Activated T-helper 17 cell treated with anti-CD3 and anti-CD28 coated beads, Interleukin-2, amount 50 U/mL, for 72 hours (primary cell): Measurements from ENCODE around the gene NSD1. TPM values are rescaled to one million over a fixed set of nuclear protein-coding genes. Genes with fewer than 3 reads are reported as not detected.
A peak's percentile ranks its signal among the peaks of the same experiment; 100 is the strongest.

Source experiments
- ATAC-seq: fragments of 150-1000 bp; cut with Tn5 transposase; replicated peaks from 2 replicates; pipeline ENCODE4 v1.10.0; 2021; ENCODE audit warnings: mild to moderate bottlenecking, moderate library complexity
- H3K27ac Mint-ChIP-seq: one replicate; pipeline ENCODE4 v1.8.0; 2022; ENCODE audit warnings: mixed read lengths
- H3K27me3 Mint-ChIP-seq: one replicate; pipeline ENCODE4 v1.8.0; 2022; ENCODE audit warnings: mixed read lengths
- H3K36me3 Mint-ChIP-seq: one replicate; pipeline ENCODE4 v1.8.0; 2022; ENCODE audit warnings: low read depth, mild to moderate bottlenecking, mixed read lengths
- H3K4me1 Mint-ChIP-seq: one replicate; pipeline ENCODE4 v1.8.0; 2022; ENCODE audit warnings: mixed read lengths
- H3K4me3 Mint-ChIP-seq: one replicate; pipeline ENCODE4 v1.8.0; 2022; ENCODE audit warnings: mild to moderate bottlenecking, mixed read lengths
- H3K9me3 Mint-ChIP-seq: one replicate; pipeline ENCODE4 v1.8.0; 2022; ENCODE audit warnings: mixed read lengths
- total RNA-seq, 2 donors: library from RNA; stranded (reverse); gene quantifications; one replicate each; pipeline ENCODE4 v1.2.3, GENCODE V29; 2022

The NSD1 gene
- total RNA-seq, 2 donors from 2014 or later = 66.7 to 86.1 TPM

- Mint-ChIP-seq H3K4me3 (peak overlapping the region; percentile 86), H3K27me3 (no peaks in the 10 kb centered on the region), H3K4me1 (peaks cover 30% of the 10 kb centered on the region), H3K9me3 (no peaks in the 10 kb centered on the region), H3K27ac (peak overlapping the region; percentile 75), H3K36me3 (peaks cover 21% of the 10 kb centered on the region)
- ATAC-seq = no peak
These were observed 177.3 kb downstream of the NSD1 start for GRCh38 chr5:177310757-177311391.

GRCh38 chr5:177311392-177311722 lies 177.8 kb downstream of the NSD1 start:
- ATAC-seq = no peak
- Mint-ChIP-seq H3K27me3 (no peaks in the 10 kb centered on the region), H3K27ac (no peak overlapping the region), H3K4me3 (peak overlapping the region; percentile 86), H3K36me3 (peaks cover 16% of the 10 kb centered on the region), H3K9me3 (no peaks in the 10 kb centered on the region), H3K4me1 (peaks cover 26% of the 10 kb centered on the region)

GRCh38 chr5:177311723-177312648 lies 178.4 kb downstream of the NSD1 start, which contains the start of gene MXD3:
TSS of gene MXD3 (minus strand) at chr5:177311898. CDS start at chr5:177311830, 68 bp downstream.
- Mint-ChIP-seq H3K36me3 (peaks cover 10% of the 10 kb centered on the region), H3K4me1 (peaks cover 22% of the 10 kb centered on the region), H3K9me3 (no peaks in the 10 kb centered on the region), H3K27me3 (no peaks in the 10 kb centered on the region), H3K4me3 (peak within 1 kb of the TSS; percentile 86), H3K27ac (peak within 1 kb of the TSS; percentile 80)
- peak; percentile 91 for ATAC-seq

GRCh38 chr5:177312649-177313181 lies 179.1 kb downstream of the NSD1 start:
- Mint-ChIP-seq H3K9me3 (no peaks in the 10 kb centered on the region), H3K4me1 (peaks cover 21% of the 10 kb centered on the region), H3K27me3 (no peaks in the 10 kb centered on the region), H3K27ac (peak overlapping the region; percentile 80), H3K36me3 (peaks cover 8% of the 10 kb centered on the region), H3K4me3 (peak overlapping the region; percentile 86)
- ATAC-seq = peak; percentile 42

- ATAC-seq = no peak
- peaks cover 20% of the 10 kb centered on the region for H3K4me1 Mint-ChIP-seq
- H3K9me3 Mint-ChIP-seq = no peaks in the 10 kb centered on the region
- H3K4me3 Mint-ChIP-seq = peak overlapping the region; percentile 86
- no peak overlapping the region for H3K27ac Mint-ChIP-seq
- no peaks in the 10 kb centered on the region for H3K27me3 Mint-ChIP-seq
- H3K36me3 Mint-ChIP-seq = peaks cover 7% of the 10 kb centered on the region
These were observed 180.1 kb downstream of the NSD1 start for GRCh38 chr5:177313561-177314259.

- H3K36me3 Mint-ChIP-seq = peaks cover 5% of the 10 kb centered on the region
- H3K27ac Mint-ChIP-seq = no peak overlapping the region
- ATAC-seq = no peak
- H3K4me3 Mint-ChIP-seq = no peak overlapping the region
- H3K27me3 Mint-ChIP-seq = no peaks in the 10 kb centered on the region
- H3K9me3 Mint-ChIP-seq = no peaks in the 10 kb centered on the region
- peaks cover 17% of the 10 kb centered on the region for H3K4me1 Mint-ChIP-seq
These were observed 181.1 kb downstream of the NSD1 start for GRCh38 chr5:177314376-177315342.

GRCh38 chr5:177315411-177315810 lies 181.8 kb downstream of the NSD1 start:
- no peak overlapping the region for H3K4me3 Mint-ChIP-seq
- H3K27me3 Mint-ChIP-seq = no peaks in the 10 kb centered on the region
- peaks cover 5% of the 10 kb centered on the region for H3K36me3 Mint-ChIP-seq
- no peaks in the 10 kb centered on the region for H3K9me3 Mint-ChIP-seq
- H3K27ac Mint-ChIP-seq = no peak overlapping the region
- peaks cover 17% of the 10 kb centered on the region for H3K4me1 Mint-ChIP-seq
- ATAC-seq = no peak

GRCh38 chr5:177316005-177316404 lies 182.4 kb downstream of the NSD1 start:
- Mint-ChIP-seq H3K4me1 (peaks cover 13% of the 10 kb centered on the region), H3K27me3 (no peaks in the 10 kb centered on the region), H3K4me3 (no peak overlapping the region), H3K27ac (no peak overlapping the region), H3K9me3 (no peaks in the 10 kb centered on the region), H3K36me3 (peaks cover 1% of the 10 kb centered on the region)
- ATAC-seq = no peak

GRCh38 chr5:177317959-177318377 lies 184.4 kb downstream of the NSD1 start:
- no peak overlapping the region for H3K27ac Mint-ChIP-seq
- H3K9me3 Mint-ChIP-seq = no peaks in the 10 kb centered on the region
- H3K27me3 Mint-ChIP-seq = no peaks in the 10 kb centered on the region

GRCh38 chr5:177319913-177320588 lies 186.5 kb downstream of the NSD1 start:
- Mint-ChIP-seq H3K27ac (no peak overlapping the region), H3K27me3 (no peaks in the 10 kb centered on the region), H3K4me1 (peaks cover 6% of the 10 kb centered on the region), H3K36me3 (peaks cover 15% of the 10 kb centered on the region), H3K9me3 (no peaks in the 10 kb centered on the region), H3K4me3 (no peak overlapping the region)
- ATAC-seq = peak; percentile 64

More at GRCh38 chr5:177317959-177318377, 184.4 kb downstream of the NSD1 start:
- no peak overlapping the region for H3K4me3 Mint-ChIP-seq
- H3K36me3 Mint-ChIP-seq = peaks cover 9% of the 10 kb centered on the region
- peaks cover 12% of the 10 kb centered on the region for H3K4me1 Mint-ChIP-seq
- ATAC-seq = peak; percentile 72

GRCh38 chr5:177320879-177321278 lies 187.3 kb downstream of the NSD1 start:
- no peaks in the 10 kb centered on the region for H3K9me3 Mint-ChIP-seq
- peaks cover 6% of the 10 kb centered on the region for H3K4me1 Mint-ChIP-seq
- no peaks in the 10 kb centered on the region for H3K27me3 Mint-ChIP-seq
- no peak overlapping the region for H3K27ac Mint-ChIP-seq
- peaks cover 15% of the 10 kb centered on the region for H3K36me3 Mint-ChIP-seq
- ATAC-seq = no peak
- H3K4me3 Mint-ChIP-seq = no peak overlapping the region

GRCh38 chr5:177325868-177326381 lies 192.4 kb downstream of the NSD1 start:
- Mint-ChIP-seq H3K36me3 (peaks cover 46% of the 10 kb centered on the region), H3K27ac (peak overlapping the region; percentile 54), H3K4me1 (peaks cover 6% of the 10 kb centered on the region), H3K27me3 (no peaks in the 10 kb centered on the region), H3K9me3 (no peaks in the 10 kb centered on the region), H3K4me3 (no peak overlapping the region)
- ATAC-seq = no peak
